Measurements from ENCODE around the gene PRKG1.

Gene PRKG1

GRCh38 chr10:51074238-51075028 lies at the start of gene PRKG1:
Gene PRKG1 (plus strand): TSS chr10:51074487.
- DNase-seq (ENCODE audit: low spot score) = peak; percentile 90

- no peak for DNase-seq (ENCODE audit: low spot score)
Observed at GRCh38 chr10:51028420-51028819, 45.9 kb upstream of the PRKG1 start.

- peak; percentile 38 for DNase-seq (ENCODE audit: low spot score)
Observed at GRCh38 chr10:51029172-51029641, 45.1 kb upstream of the PRKG1 start.

- DNase-seq (ENCODE audit: low spot score) = no peak
Observed at GRCh38 chr10:51030480-51030879, 43.8 kb upstream of the PRKG1 start.

GRCh38 chr10:51031950-51032349 lies 42.3 kb upstream of the PRKG1 start:
- no peak for DNase-seq (ENCODE audit: low spot score)

- DNase-seq (ENCODE audit: low spot score) = no peak
Observed at GRCh38 chr10:51034769-51035168, 39.5 kb upstream of the PRKG1 start.

- no peak for DNase-seq (ENCODE audit: low spot score)
Observed at GRCh38 chr10:51035344-51035743, 38.9 kb upstream of the PRKG1 start.

- DNase-seq (ENCODE audit: low spot score) = no peak
Observed at GRCh38 chr10:51045871-51046270, 28.4 kb upstream of the PRKG1 start.

- DNase-seq (ENCODE audit: low spot score) = no peak
Observed at GRCh38 chr10:51046654-51047053, 27.6 kb upstream of the PRKG1 start.

- peak; percentile 9 for DNase-seq (ENCODE audit: low spot score)
Observed at GRCh38 chr10:51047857-51048256, 26.4 kb upstream of the PRKG1 start.

GRCh38 chr10:51048792-51049191 lies 25.5 kb upstream of the PRKG1 start:
- DNase-seq (ENCODE audit: low spot score) = no peak

- peak; percentile 20 for DNase-seq (ENCODE audit: low spot score)
Observed at GRCh38 chr10:51052163-51052562, 22.1 kb upstream of the PRKG1 start.

GRCh38 chr10:51057925-51058324 lies 16.4 kb upstream of the PRKG1 start:
- no peak for DNase-seq (ENCODE audit: low spot score)

- no peak for DNase-seq (ENCODE audit: low spot score)
Observed at GRCh38 chr10:51063166-51063565, 11.1 kb upstream of the PRKG1 start.

GRCh38 chr10:51063659-51064535 lies 10.4 kb upstream of the PRKG1 start:
- peak; percentile 35 for DNase-seq (ENCODE audit: low spot score)

GRCh38 chr10:51066231-51066630 lies 8.1 kb upstream of the PRKG1 start:
- no peak for DNase-seq (ENCODE audit: low spot score)

GRCh38 chr10:51072210-51072609 lies 2.1 kb upstream of the PRKG1 start:
- no peak for DNase-seq (ENCODE audit: low spot score)

- no peak for DNase-seq (ENCODE audit: low spot score)
Observed at GRCh38 chr10:51072921-51073434, 1.3 kb upstream of the PRKG1 start.

- DNase-seq (ENCODE audit: low spot score) = peak; percentile 51
Observed at GRCh38 chr10:51073453-51074237, 642 bp upstream of the PRKG1 start.

- DNase-seq (ENCODE audit: low spot score) = no peak
Observed at GRCh38 chr10:51075043-51075872, 971 bp downstream of the PRKG1 start.

- DNase-seq (ENCODE audit: low spot score) = no peak
Observed at GRCh38 chr10:51075873-51076229, 1.6 kb downstream of the PRKG1 start.
